ENCODE results near the gene MYO9A. TPM values are rescaled to one million over a fixed set of nuclear protein-coding genes. Genes with fewer than 3 reads are reported as not detected.

Gene MYO9A
- 10 to 100 TPM; 18.3 to 20.2 TPM for total RNA-seq

- peak within 1 kb of the TSS; percentile 98 for H3K27ac Mint-ChIP-seq
- intact Hi-C loops (cut with micrococcal nuclease): loop anchor here (1.0 to 5.0 kb wide), 5 partner anchors 110 to 569 kb away; partner anchors contain the start of genes ARIH1, BBS4, HEXA and HIGD2B
- H3K4me1 Mint-ChIP-seq (ENCODE audit: low read depth): peaks cover 32% of the 10 kb centered on the region
- ChIA-PET CTCF (interaction anchor here (0.7 kb wide), 1 partner anchor 38 kb away, joined by 3 read pairs; no protein-coding TSS in a partner anchor), POLR2A (interaction anchor here (0.6 to 1.3 kb wide), 4 partner anchors 109 to 709 kb away, joined by 3 to 7 read pairs (median 4); partner anchors contain the start of genes BBS4, HIGD2B and PKM)
- H3K36me3 Mint-ChIP-seq: no peaks in the 10 kb centered on the region
- H3K27me3 Mint-ChIP-seq: no peaks in the 10 kb centered on the region
- peak; percentile 100 for DNase-seq
- peak within 1 kb of the TSS; percentile 98 for H3K4me3 Mint-ChIP-seq
- no peaks in the 10 kb centered on the region for H3K9me3 Mint-ChIP-seq
Measured at GRCh38 chr15:72118017-72118978, at the start of gene MYO9A, which contains the start of gene SENP8. Gene MYO9A, minus strand, starts transcription at chr15:72118150. Its CDS starts 71,587 bp downstream, at chr15:72046563. Gene SENP8, plus strand, starts transcription at chr15:72118403. Its CDS starts 21,221 bp downstream, at chr15:72139624.

- no peak for DNase-seq
- H3K4me1 Mint-ChIP-seq (ENCODE audit: low read depth): no peaks in the 10 kb centered on the region
- CTCF ChIA-PET: no interaction called here
- no peak overlapping the region for H3K4me3 Mint-ChIP-seq
- peaks cover 2% of the 10 kb centered on the region for H3K27me3 Mint-ChIP-seq
- POLR2A ChIA-PET: no interaction called here
- intact Hi-C loops (cut with micrococcal nuclease): no loop called here
- no peaks in the 10 kb centered on the region for H3K9me3 Mint-ChIP-seq
- no peak overlapping the region for H3K27ac Mint-ChIP-seq
- no peaks in the 10 kb centered on the region for H3K36me3 Mint-ChIP-seq
Measured at GRCh38 chr15:72167445-72167844, 49.5 kb upstream of the MYO9A start.

- Mint-ChIP-seq H3K27me3 (peaks cover 2% of the 10 kb centered on the region), H3K36me3 (no peaks in the 10 kb centered on the region), H3K4me1 (ENCODE audit: low read depth) (no peaks in the 10 kb centered on the region), H3K4me3 (no peak overlapping the region), H3K9me3 (no peaks in the 10 kb centered on the region), H3K27ac (no peak overlapping the region)
- CTCF ChIA-PET: interaction anchor here (1.3 kb wide), 1 partner anchor 11 kb away, joined by 7 read pairs; no protein-coding TSS in a partner anchor
- POLR2A ChIA-PET: no interaction called here
- intact Hi-C loops (cut with micrococcal nuclease): no loop called here
- DNase-seq: no peak
Measured at GRCh38 chr15:72166716-72167417, 48.9 kb upstream of the MYO9A start.

- Mint-ChIP-seq H3K4me3 (no peak overlapping the region), H3K36me3 (no peaks in the 10 kb centered on the region), H3K9me3 (no peaks in the 10 kb centered on the region), H3K27me3 (no peaks in the 10 kb centered on the region), H3K4me1 (ENCODE audit: low read depth) (no peaks in the 10 kb centered on the region), H3K27ac (no peak overlapping the region)
- intact Hi-C loops (cut with micrococcal nuclease): no loop called here
- DNase-seq: no peak
- ChIA-PET POLR2A (no interaction called here), CTCF (interaction anchor here (1.2 to 1.4 kb wide), 2 partner anchors 383 to 411 kb away, joined by 3 to 4 read pairs; no protein-coding TSS in a partner anchor)
Measured at GRCh38 chr15:72163719-72164118, 45.8 kb upstream of the MYO9A start.

- POLR2A ChIA-PET: interaction anchor here (0.6 kb wide), 1 partner anchor 1005 kb away, joined by 3 read pairs; no protein-coding TSS in a partner anchor
- Mint-ChIP-seq H3K9me3 (no peaks in the 10 kb centered on the region), H3K36me3 (no peaks in the 10 kb centered on the region), H3K4me1 (ENCODE audit: low read depth) (no peaks in the 10 kb centered on the region), H3K4me3 (no peak overlapping the region), H3K27ac (no peak overlapping the region), H3K27me3 (no peaks in the 10 kb centered on the region)
- no peak for DNase-seq
- intact Hi-C loops (cut with micrococcal nuclease): no loop called here
- CTCF ChIA-PET: no interaction called here
Measured at GRCh38 chr15:72162569-72162968, 44.6 kb upstream of the MYO9A start.

GRCh38 chr15:72161361-72162132, 43.6 kb upstream of the MYO9A start:
- Mint-ChIP-seq H3K4me3 (no peak overlapping the region), H3K27ac (no peak overlapping the region), H3K4me1 (ENCODE audit: low read depth) (no peaks in the 10 kb centered on the region), H3K27me3 (no peaks in the 10 kb centered on the region), H3K36me3 (no peaks in the 10 kb centered on the region), H3K9me3 (no peaks in the 10 kb centered on the region)
- ChIA-PET CTCF (interaction anchor here (0.6 kb wide), 1 partner anchor 16 kb away, joined by 6 read pairs; no protein-coding TSS in a partner anchor), POLR2A (no interaction called here)
- DNase-seq: no peak
- intact Hi-C loops (cut with micrococcal nuclease): no loop called here

- CTCF ChIA-PET: interaction anchor here (0.6 kb wide), 1 partner anchor 15 kb away, joined by 6 read pairs; no protein-coding TSS in a partner anchor
Measured at GRCh38 chr15:72160696-72161245, 42.8 kb upstream of the MYO9A start.

GRCh38 chr15:72156928-72157327, 39.0 kb upstream of the MYO9A start:
- no peak overlapping the region for H3K4me3 Mint-ChIP-seq
- DNase-seq: no peak
- no peaks in the 10 kb centered on the region for H3K36me3 Mint-ChIP-seq
- no peak overlapping the region for H3K27ac Mint-ChIP-seq
- H3K4me1 Mint-ChIP-seq (ENCODE audit: low read depth): peaks cover 6% of the 10 kb centered on the region
- H3K27me3 Mint-ChIP-seq: no peaks in the 10 kb centered on the region
- no peaks in the 10 kb centered on the region for H3K9me3 Mint-ChIP-seq
- intact Hi-C loops (cut with micrococcal nuclease): loop anchor here (1.0 kb wide), 3 partner anchors 355 to 413 kb away; no protein-coding TSS in a partner anchor
- ChIA-PET CTCF (interaction anchor here (0.8 to 2.7 kb wide), 15 partner anchors 10 to 417 kb away, joined by 3 to 55 read pairs (median 7); partner anchors contain the start of gene SENP8), POLR2A (no interaction called here)

More at GRCh38 chr15:72160696-72161245, 42.8 kb upstream of the MYO9A start:
- peaks cover 2% of the 10 kb centered on the region for H3K4me1 Mint-ChIP-seq (ENCODE audit: low read depth)
- no peak overlapping the region for H3K4me3 Mint-ChIP-seq
- H3K36me3 Mint-ChIP-seq: no peaks in the 10 kb centered on the region
- H3K9me3 Mint-ChIP-seq: no peaks in the 10 kb centered on the region
- no peak overlapping the region for H3K27ac Mint-ChIP-seq
- intact Hi-C loops (cut with micrococcal nuclease): no loop called here
- H3K27me3 Mint-ChIP-seq: no peaks in the 10 kb centered on the region
- POLR2A ChIA-PET: no interaction called here
- no peak for DNase-seq

- Mint-ChIP-seq H3K4me3 (peak overlapping the region; percentile 46), H3K27me3 (no peaks in the 10 kb centered on the region), H3K4me1 (ENCODE audit: low read depth) (peaks cover 6% of the 10 kb centered on the region), H3K9me3 (no peaks in the 10 kb centered on the region), H3K27ac (no peak overlapping the region), H3K36me3 (no peaks in the 10 kb centered on the region)
- DNase-seq: peak; percentile 90
- POLR2A ChIA-PET: no interaction called here
- CTCF ChIA-PET: interaction anchor here (0.7 to 2.7 kb wide), 25 partner anchors 9 to 416 kb away, joined by 3 to 55 read pairs (median 4); partner anchors contain the start of gene SENP8
- intact Hi-C loops (cut with micrococcal nuclease): loop anchor here (1.0 kb wide), 3 partner anchors 354 to 412 kb away; no protein-coding TSS in a partner anchor
Measured at GRCh38 chr15:72155635-72156616, 38.0 kb upstream of the MYO9A start.

GRCh38 chr15:72155003-72155621, 37.2 kb upstream of the MYO9A start:
- Mint-ChIP-seq H3K4me3 (no peak overlapping the region), H3K27ac (no peak overlapping the region), H3K4me1 (ENCODE audit: low read depth) (peaks cover 6% of the 10 kb centered on the region), H3K36me3 (no peaks in the 10 kb centered on the region), H3K27me3 (no peaks in the 10 kb centered on the region), H3K9me3 (no peaks in the 10 kb centered on the region)
- intact Hi-C loops (cut with micrococcal nuclease): no loop called here
- no peak for DNase-seq
- CTCF ChIA-PET: interaction anchor here (0.9 to 2.7 kb wide), 10 partner anchors 14 to 415 kb away, joined by 3 to 55 read pairs (median 8); no protein-coding TSS in a partner anchor
- POLR2A ChIA-PET: no interaction called here
